Lower leg skin (tissue), 4 donors: ENCODE data around the gene KRTAP21-1. TPM values are rescaled to one million over a fixed set of nuclear protein-coding genes. Genes with fewer than 3 reads are reported as not detected.

Experiments used
- DNase-seq, 2 donors: peaks; one replicate each; pipeline ENCODE4 v3.0.0-alpha.2; 2019; ENCODE audit warnings: low spot score in 2 of 2
- H3K4me3 ChIP-seq: fragments of 200-600 bp; sonication (generic); 2 replicates; pipeline ENCODE4 v1.5.1; 2017; ENCODE audit warnings: mild to moderate bottlenecking, low read depth; ENCODE audit not compliant: poor library complexity, severe bottlenecking
- POLR2A ChIP-seq, 2 donors: fragments of 450-650 bp; IDR thresholded peaks; one replicate each; pipeline ENCODE4 v1.6.1; 2016 to 2017; ENCODE audit warnings: antibody characterized with exemption in 2 of 2, mild to moderate bottlenecking in 1 of 2, moderate library complexity in 1 of 2
- intact Hi-C: fragments of 100-400 bp; cut with DNase I; formaldehyde crosslinking; loops from one replicate; pipeline ENCODE4 v1.15.0; 2023; ENCODE audit warnings: low total_unique reads
- total RNA-seq, 4 donors: library from RNA; depleted of rRNA; stranded (reverse); fragments of >200 nt; gene quantifications; one replicate each; pipeline ENCODE4 v1.1.0, GENCODE V29; 2016
- TF ChIP-seq, protein P1 (sequence below), 3 donors: fragments of 450-650 bp; IDR thresholded peaks; one replicate each; pipeline ENCODE4 v1.5.1; 2016; ENCODE audit warnings: antibody characterized with exemption in 3 of 3, mild to moderate bottlenecking in 3 of 3, moderate library complexity in 2 of 3

The KRTAP21-1 gene
- total RNA-seq, 4 donors from 2014 or later, result not detected

DNA sequence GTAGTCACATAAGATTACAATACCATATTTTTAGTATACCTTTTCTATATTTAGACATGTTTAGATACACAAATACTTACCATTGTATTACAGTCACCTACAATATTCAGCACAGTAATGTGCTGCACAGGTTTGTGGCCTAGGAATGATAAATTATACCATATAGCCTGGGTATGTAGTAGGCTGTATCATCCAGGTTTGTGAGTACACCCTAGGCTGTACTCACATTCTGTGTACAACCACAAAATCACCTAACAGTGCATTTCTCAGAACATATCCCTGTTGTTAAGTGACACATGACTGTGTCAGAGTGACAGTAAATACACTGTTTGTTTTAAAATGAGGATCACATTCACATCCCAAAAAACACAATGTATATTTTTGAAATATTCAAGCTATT, 47.8 kb downstream of the KRTAP21-1 start:
- DNase-seq, result no peak
- H3K4me3 ChIP-seq, result no peak overlapping the region
- TF ChIP-seq, protein P1, sequence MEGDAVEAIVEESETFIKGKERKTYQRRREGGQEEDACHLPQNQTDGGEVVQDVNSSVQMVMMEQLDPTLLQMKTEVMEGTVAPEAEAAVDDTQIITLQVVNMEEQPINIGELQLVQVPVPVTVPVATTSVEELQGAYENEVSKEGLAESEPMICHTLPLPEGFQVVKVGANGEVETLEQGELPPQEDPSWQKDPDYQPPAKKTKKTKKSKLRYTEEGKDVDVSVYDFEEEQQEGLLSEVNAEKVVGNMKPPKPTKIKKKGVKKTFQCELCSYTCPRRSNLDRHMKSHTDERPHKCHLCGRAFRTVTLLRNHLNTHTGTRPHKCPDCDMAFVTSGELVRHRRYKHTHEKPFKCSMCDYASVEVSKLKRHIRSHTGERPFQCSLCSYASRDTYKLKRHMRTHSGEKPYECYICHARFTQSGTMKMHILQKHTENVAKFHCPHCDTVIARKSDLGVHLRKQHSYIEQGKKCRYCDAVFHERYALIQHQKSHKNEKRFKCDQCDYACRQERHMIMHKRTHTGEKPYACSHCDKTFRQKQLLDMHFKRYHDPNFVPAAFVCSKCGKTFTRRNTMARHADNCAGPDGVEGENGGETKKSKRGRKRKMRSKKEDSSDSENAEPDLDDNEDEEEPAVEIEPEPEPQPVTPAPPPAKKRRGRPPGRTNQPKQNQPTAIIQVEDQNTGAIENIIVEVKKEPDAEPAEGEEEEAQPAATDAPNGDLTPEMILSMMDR (IDR thresholded peaks at IDR 0.05), result no peak
- no peak for TF ChIP-seq POLR2A (IDR thresholded peaks at IDR 0.05)
- intact Hi-C loops, result no loop called here

Other genes with a start within 250 kb of the KRTAP21-1 start
- gene KRTAP19-6, start 213.6 kb downstream of the KRTAP21-1 start, total RNA-seq, result not detected
- 1 to 10 TPM in 1 of 4 donors, not detected in 3; 1.5 TPM for gene KRTAP19-7, start 194.1 kb downstream of the KRTAP21-1 start, total RNA-seq
- not detected for gene KRTAP22-2, start 165.0 kb downstream of the KRTAP21-1 start, total RNA-seq
- not detected for gene KRTAP6-3, start 163.0 kb downstream of the KRTAP21-1 start, total RNA-seq
- not detected for gene KRTAP6-2, start 156.5 kb downstream of the KRTAP21-1 start, total RNA-seq
- not detected for gene KRTAP22-1, start 154.3 kb downstream of the KRTAP21-1 start, total RNA-seq
- 10 to 100 TPM in 1 of 4 donors, not detected in 3; 14.9 TPM for gene KRTAP6-1, start 141.5 kb downstream of the KRTAP21-1 start, total RNA-seq
- not detected for gene KRTAP20-1, start 139.0 kb downstream of the KRTAP21-1 start, total RNA-seq
- not detected for gene KRTAP20-4, start 134.8 kb downstream of the KRTAP21-1 start, total RNA-seq
- gene KRTAP20-2, start 120.2 kb downstream of the KRTAP21-1 start, total RNA-seq, result 10 to 100 TPM in 1 of 4 donors, 1 to 10 TPM in 1, not detected in 2; 3.2 to 12.9 TPM
- gene KRTAP20-3, start 112.6 kb downstream of the KRTAP21-1 start, total RNA-seq, result not detected
- not detected for gene KRTAP21-3, start 36.7 kb downstream of the KRTAP21-1 start, total RNA-seq
- gene KRTAP21-2, start 8.2 kb downstream of the KRTAP21-1 start, total RNA-seq, result 1 to 10 TPM in 1 of 4 donors, not detected in 3; 1.7 TPM
- gene KRTAP8-1, start 57.8 kb upstream of the KRTAP21-1 start, total RNA-seq, result 10 to 100 TPM in 1 of 4 donors, not detected in 3; 40.1 TPM
- gene KRTAP7-1, start 74.3 kb upstream of the KRTAP21-1 start, total RNA-seq, result 10 to 100 TPM in 1 of 4 donors, 1 to 10 TPM in 2, not detected in 1; 1.3 to 22.2 (median 4.4) TPM
- gene KRTAP11-1, start 126.2 kb upstream of the KRTAP21-1 start, total RNA-seq, result 10 to 100 TPM in 1 of 4 donors, 1 to 10 TPM in 2, not detected in 1; 2.5 to 71.2 (median 3.2) TPM